Activated CD8-positive, alpha-beta T cell treated with anti-CD3 and anti-CD28 coated beads for 36 hours (primary cell): ENCODE measurements around the gene XAF1. TPM values are rescaled to one million over a fixed set of nuclear protein-coding genes. Genes with fewer than 3 reads are reported as not detected.
"Not testable (repeated sequence)": the region's sequence is repeated elsewhere in the genome, so short reads cannot be mapped to it uniquely, and the experiment has no call there.

Experiments used
- ATAC-seq: fragments of 200-7000 bp; cut with Tn5 transposase; one replicate; pipeline ENCODE4 v1.10.0; 2021; ENCODE audit warnings: mild to moderate bottlenecking, moderate library complexity
- CTCF ChIA-PET: fragments of 350-600 bp; sonication (Branson Sonifier 250); formaldehyde crosslinking; loops from one replicate; lab custom pipeline; 2021; ENCODE audit warnings: antibody characterized with exemption; lab: Charles Lee
- POLR2A ChIA-PET: fragments of 350-600 bp; sonication (Branson Sonifier 250); formaldehyde crosslinking; loops from one replicate; lab custom pipeline; 2021; ENCODE audit warnings: antibody characterized with exemption; lab: Charles Lee
- DNase-seq: peaks from one replicate; pipeline ENCODE4 v3.0.0-alpha.2; 2020
- H3K27ac Mint-ChIP-seq: one replicate; pipeline ENCODE4 v1.8.0; 2021; ENCODE audit warnings: mild to moderate bottlenecking, mixed read lengths
- H3K27me3 Mint-ChIP-seq: one replicate; pipeline ENCODE4 v1.8.0; 2021; ENCODE audit warnings: mixed read lengths
- H3K36me3 Mint-ChIP-seq: one replicate; pipeline ENCODE4 v1.8.0; 2021; ENCODE audit warnings: low read depth, mixed read lengths
- H3K4me1 Mint-ChIP-seq: one replicate; pipeline ENCODE4 v1.8.0; 2021; ENCODE audit warnings: low read depth, mixed read lengths
- H3K4me3 Mint-ChIP-seq: one replicate; pipeline ENCODE4 v1.8.0; 2021; ENCODE audit warnings: mild to moderate bottlenecking, moderate library complexity, mixed read lengths
- H3K9me3 Mint-ChIP-seq: one replicate; pipeline ENCODE4 v1.8.0; 2021; ENCODE audit warnings: mixed read lengths
- CTCF ChIP-seq: fragments of 200-600 bp; IDR thresholded peaks from one replicate; pipeline ENCODE4 v1.8.0; 2022; ENCODE audit warnings: antibody characterized with exemption, mild to moderate bottlenecking
- intact Hi-C: fragments of 100-400 bp; cut with micrococcal nuclease; formaldehyde crosslinking; loops from one replicate; pipeline ENCODE4 v1.10.0; 2022
- total RNA-seq, 2 experiments: library from RNA; stranded (reverse); gene quantifications; one replicate each; pipeline ENCODE4 v1.2.3, GENCODE V29; 2021

Gene XAF1
- total RNA-seq, 2 experiments from 2014 or later, result 15.2 to 18.4 TPM

DNA sequence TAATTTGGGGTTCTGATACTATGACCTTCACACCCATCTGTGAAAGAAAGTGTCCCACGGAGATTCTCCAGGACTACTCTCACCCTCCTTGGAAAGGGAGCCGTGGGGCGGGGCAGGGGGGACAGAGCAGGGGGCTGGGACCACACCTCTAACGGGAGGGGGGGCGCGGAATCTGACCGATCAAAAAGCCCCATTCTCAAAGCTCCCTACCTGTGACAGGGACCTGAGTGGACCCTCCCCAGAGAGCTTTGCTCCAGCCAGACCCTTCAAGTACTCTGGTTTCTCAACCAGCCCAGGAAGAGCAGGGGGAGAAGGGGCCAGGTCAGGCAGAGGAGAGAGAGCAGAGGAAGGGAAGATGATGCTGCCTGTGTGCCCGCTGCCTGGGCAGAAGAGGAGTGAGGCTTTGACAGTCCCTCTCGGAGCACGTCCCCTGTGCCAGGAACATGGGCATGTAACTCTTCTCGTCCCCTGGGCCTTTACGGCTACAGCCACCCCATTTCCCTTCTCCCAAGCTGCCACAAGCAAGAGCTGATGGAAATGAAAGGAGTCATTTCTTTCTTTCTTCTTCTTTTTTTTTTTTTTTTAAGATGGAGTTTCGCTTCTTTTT lies 682 bp downstream of the XAF1 start:
- Mint-ChIP-seq H3K36me3 (peaks cover 5% of the 10 kb centered on the region), H3K27ac (peak overlapping the region; percentile 91), H3K4me1 (peaks cover 49% of the 10 kb centered on the region), H3K27me3 (no peaks in the 10 kb centered on the region), H3K4me3 (peak overlapping the region; percentile 85), H3K9me3 (no peaks in the 10 kb centered on the region)
- POLR2A ChIA-PET, result interaction anchor here (0.6 to 1.8 kb wide), 2 partner anchors 31 to 97 kb away, joined by 3 read pairs; no protein-coding TSS in a partner anchor
- intact Hi-C loops, result no loop called here
- CTCF ChIA-PET, result interaction anchor here (1.5 kb wide), 1 partner anchor 87 kb away, joined by 5 read pairs; no protein-coding TSS in a partner anchor
- TF ChIP-seq CTCF, result no peak
- DNase-seq (no peak), ATAC-seq (no peak)

DNA sequence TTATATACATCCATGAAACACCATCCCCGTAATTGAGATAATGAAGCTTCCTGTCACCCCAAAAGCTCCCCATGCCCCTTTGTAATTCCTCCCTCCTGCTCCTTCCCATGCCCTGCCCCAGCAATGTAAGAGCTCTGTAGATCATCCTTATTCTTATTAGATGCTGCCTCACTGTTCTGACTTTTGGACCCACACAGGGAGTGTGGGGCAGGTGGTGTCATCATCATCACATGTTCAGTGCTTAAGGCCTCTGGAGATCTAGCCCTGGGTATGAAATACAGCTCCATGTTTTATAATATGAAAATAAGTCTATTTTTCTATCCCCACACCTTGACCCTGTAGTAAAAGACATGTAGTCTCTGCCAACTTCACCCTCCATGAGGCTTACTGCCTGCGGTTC lies 1.9 kb downstream of the XAF1 start:
- TF ChIP-seq CTCF, result no peak
- peaks cover 40% of the 10 kb centered on the region for H3K4me1 Mint-ChIP-seq
- H3K27ac Mint-ChIP-seq, result peak overlapping the region; percentile 18
- H3K9me3 Mint-ChIP-seq, result no peaks in the 10 kb centered on the region
- H3K36me3 Mint-ChIP-seq, result peaks cover 15% of the 10 kb centered on the region
- ChIA-PET POLR2A (interaction anchor here (1.8 kb wide), 1 partner anchor 30 kb away, joined by 3 read pairs; no protein-coding TSS in a partner anchor), CTCF (no interaction called here)
- H3K27me3 Mint-ChIP-seq, result no peaks in the 10 kb centered on the region
- H3K4me3 Mint-ChIP-seq, result peak overlapping the region; percentile 14
- intact Hi-C loops, result no loop called here
- DNase-seq, result no peak
- no peak for ATAC-seq

DNA sequence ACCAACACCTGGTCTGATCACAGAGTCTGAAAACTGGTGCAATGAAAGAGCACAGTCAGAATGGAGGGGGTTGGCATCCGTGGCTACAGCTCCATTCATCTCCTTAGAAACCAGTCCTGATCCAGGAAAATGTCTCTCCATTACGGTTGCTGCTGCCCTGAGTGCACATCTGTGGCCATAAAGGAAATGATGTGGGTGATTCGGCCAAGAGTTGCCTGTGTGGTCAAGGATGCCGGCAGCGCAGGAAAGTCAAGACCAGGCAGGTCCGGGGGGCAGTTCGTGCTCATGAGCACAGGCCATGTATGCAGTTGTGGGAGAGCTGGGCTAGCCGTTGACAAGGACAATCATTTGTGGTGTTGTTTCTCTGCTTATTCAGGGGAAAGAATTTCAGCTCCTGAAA lies 5.9 kb downstream of the XAF1 start:
- Mint-ChIP-seq H3K27me3 (no peaks in the 10 kb centered on the region), H3K27ac (no peak overlapping the region), H3K4me1 (peaks cover 12% of the 10 kb centered on the region), H3K4me3 (no peak overlapping the region), H3K36me3 (peaks cover 46% of the 10 kb centered on the region), H3K9me3 (peaks cover 10% of the 10 kb centered on the region)
- ChIA-PET POLR2A (no interaction called here), CTCF (no interaction called here)
- DNase-seq (no peak), ATAC-seq (no peak)
- TF ChIP-seq CTCF, result no peak
- intact Hi-C loops, result no loop called here

GRCh38 chr17:6768447-6768846 lies 12.6 kb downstream of the XAF1 start:
- ATAC-seq (no peak), DNase-seq (no peak)
- CTCF ChIA-PET, result no interaction called here
- H3K27ac Mint-ChIP-seq, result no peak overlapping the region
- H3K27me3 Mint-ChIP-seq, result no peaks in the 10 kb centered on the region
- peaks cover 39% of the 10 kb centered on the region for H3K9me3 Mint-ChIP-seq
- H3K4me1 Mint-ChIP-seq, result no peaks in the 10 kb centered on the region
- no peak for TF ChIP-seq CTCF
- no peak overlapping the region for H3K4me3 Mint-ChIP-seq
- H3K36me3 Mint-ChIP-seq, result peaks cover 89% of the 10 kb centered on the region
- intact Hi-C loops, result no loop called here
- POLR2A ChIA-PET, result no interaction called here

GRCh38 chr17:6772016-6772415 lies 16.2 kb downstream of the XAF1 start:
- intact Hi-C loops, result no loop called here
- H3K9me3 Mint-ChIP-seq, result peaks cover 43% of the 10 kb centered on the region
- POLR2A ChIA-PET, result interaction anchor here (0.5 kb wide), 1 partner anchor 380 kb away, joined by 4 read pairs; no protein-coding TSS in a partner anchor

GRCh38 chr17:6774906-6775305 lies 19.1 kb downstream of the XAF1 start:
- H3K4me3 Mint-ChIP-seq, intact Hi-C loops, POLR2A ChIA-PET, DNase-seq, H3K27ac Mint-ChIP-seq, H3K4me1 Mint-ChIP-seq, CTCF ChIA-PET, ATAC-seq: not testable (repeated sequence)
- peaks cover 51% of the 10 kb centered on the region for H3K36me3 Mint-ChIP-seq
- H3K27me3 Mint-ChIP-seq, result peaks cover 41% of the 10 kb centered on the region
- H3K9me3 Mint-ChIP-seq, result peaks cover 27% of the 10 kb centered on the region

More at GRCh38 chr17:6772016-6772415, 16.2 kb downstream of the XAF1 start:
- no peak for TF ChIP-seq CTCF
- H3K4me1 Mint-ChIP-seq, result no peaks in the 10 kb centered on the region
- peaks cover 16% of the 10 kb centered on the region for H3K27me3 Mint-ChIP-seq
- no peak for ATAC-seq
- H3K27ac Mint-ChIP-seq, result no peak overlapping the region
- CTCF ChIA-PET, result no interaction called here
- peaks cover 77% of the 10 kb centered on the region for H3K36me3 Mint-ChIP-seq
- no peak for DNase-seq
- no peak overlapping the region for H3K4me3 Mint-ChIP-seq
